Measurements from ENCODE around the gene SLC39A1.
"Not testable (repeated sequence)": the region's sequence is repeated elsewhere in the genome, so short reads cannot be mapped to it uniquely, and the experiment has no call there.

SLC39A1 gene, protein sequence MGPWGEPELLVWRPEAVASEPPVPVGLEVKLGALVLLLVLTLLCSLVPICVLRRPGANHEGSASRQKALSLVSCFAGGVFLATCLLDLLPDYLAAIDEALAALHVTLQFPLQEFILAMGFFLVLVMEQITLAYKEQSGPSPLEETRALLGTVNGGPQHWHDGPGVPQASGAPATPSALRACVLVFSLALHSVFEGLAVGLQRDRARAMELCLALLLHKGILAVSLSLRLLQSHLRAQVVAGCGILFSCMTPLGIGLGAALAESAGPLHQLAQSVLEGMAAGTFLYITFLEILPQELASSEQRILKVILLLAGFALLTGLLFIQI

GRCh38 chr1:153963030-153963849 lies at the start of gene SLC39A1:
SLC39A1 (minus strand) TSS chr1:153963537; CDS start chr1:153962715, 822 bp downstream.
- peak; percentile 87 for DNase-seq

- DNase-seq: not testable (repeated sequence)
Observed at GRCh38 chr1:154012543-154012942, 49.2 kb upstream of the SLC39A1 start.

GRCh38 chr1:154012129-154012528 lies 48.8 kb upstream of the SLC39A1 start:
- DNase-seq: no peak

DNA sequence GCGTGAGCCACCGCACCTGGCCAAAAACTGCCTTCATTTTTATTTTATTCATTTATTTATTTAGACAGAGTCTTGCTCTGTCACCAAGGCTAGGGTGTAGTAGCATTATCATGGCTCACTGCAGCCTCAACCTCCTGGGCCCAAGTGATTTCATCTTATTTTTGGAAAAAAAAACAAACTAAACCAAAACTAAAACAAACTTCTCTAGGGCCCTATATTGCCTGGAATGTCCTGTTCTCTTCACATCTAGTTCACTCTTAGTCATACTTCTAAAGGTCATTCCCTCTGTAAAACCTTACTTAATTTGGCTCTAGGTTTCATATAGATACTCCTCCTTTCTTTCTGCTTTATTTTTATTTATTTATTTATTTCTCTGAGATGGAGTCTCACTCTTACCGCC lies 42.8 kb upstream of the SLC39A1 start:
- DNase-seq: no peak

GRCh38 chr1:154000420-154000819 lies 37.1 kb upstream of the SLC39A1 start:
- no peak for DNase-seq

- not testable (repeated sequence) for DNase-seq
Observed at GRCh38 chr1:153996882-153997281, 33.5 kb upstream of the SLC39A1 start.

- no peak for DNase-seq
Observed at GRCh38 chr1:153995640-153996039, 32.3 kb upstream of the SLC39A1 start.

DNA sequence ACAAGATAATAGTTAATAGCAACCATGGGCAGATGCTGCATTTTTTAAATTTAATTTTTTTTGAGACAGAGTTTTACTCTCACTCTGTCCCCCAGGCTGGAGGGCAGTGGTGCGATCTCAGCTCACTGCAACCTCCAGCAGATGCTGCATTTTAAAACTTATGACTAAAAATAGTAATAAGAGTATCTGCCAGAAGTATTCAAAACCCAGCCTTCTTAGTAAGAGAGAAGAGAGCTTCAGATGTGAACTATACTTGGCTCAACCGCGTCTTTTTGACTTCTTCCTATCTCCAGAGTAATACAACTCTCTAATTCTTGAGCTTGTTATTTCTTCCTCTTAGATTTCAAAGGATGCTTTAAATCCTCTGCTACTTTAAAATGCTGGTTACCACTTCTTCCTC lies 31.9 kb upstream of the SLC39A1 start:
- no peak for DNase-seq

DNA sequence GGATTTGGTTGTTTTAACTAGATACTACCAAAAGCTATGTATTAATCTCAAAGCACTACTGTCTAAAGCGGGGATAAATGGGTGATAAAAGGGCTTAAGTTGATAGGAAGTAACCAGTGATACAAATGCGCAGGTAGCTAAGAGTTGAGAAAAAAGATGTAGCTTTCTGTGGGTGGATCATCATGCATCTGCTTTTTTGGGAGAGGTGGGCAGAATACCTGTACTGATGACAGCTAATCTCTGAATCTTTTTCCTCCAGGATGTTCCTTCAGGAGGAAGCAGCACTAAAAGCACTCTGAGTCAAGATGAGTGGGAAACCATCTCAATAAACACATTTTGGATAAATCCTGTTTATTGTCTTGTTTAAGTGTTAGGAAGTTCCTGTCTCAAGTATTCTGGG lies 28.5 kb upstream of the SLC39A1 start:
- no peak for DNase-seq

GRCh38 chr1:153991151-153991630 lies 27.9 kb upstream of the SLC39A1 start:
- DNase-seq: no peak

GRCh38 chr1:153990468-153991150 lies 27.3 kb upstream of the SLC39A1 start, which contains the start of gene RPS27:
RPS27 (plus strand) TSS chr1:153990762; CDS start chr1:153990797, 35 bp downstream.
- DNase-seq: peak; percentile 93

GRCh38 chr1:153987621-153988020 lies 24.3 kb upstream of the SLC39A1 start:
- DNase-seq: no peak

DNA sequence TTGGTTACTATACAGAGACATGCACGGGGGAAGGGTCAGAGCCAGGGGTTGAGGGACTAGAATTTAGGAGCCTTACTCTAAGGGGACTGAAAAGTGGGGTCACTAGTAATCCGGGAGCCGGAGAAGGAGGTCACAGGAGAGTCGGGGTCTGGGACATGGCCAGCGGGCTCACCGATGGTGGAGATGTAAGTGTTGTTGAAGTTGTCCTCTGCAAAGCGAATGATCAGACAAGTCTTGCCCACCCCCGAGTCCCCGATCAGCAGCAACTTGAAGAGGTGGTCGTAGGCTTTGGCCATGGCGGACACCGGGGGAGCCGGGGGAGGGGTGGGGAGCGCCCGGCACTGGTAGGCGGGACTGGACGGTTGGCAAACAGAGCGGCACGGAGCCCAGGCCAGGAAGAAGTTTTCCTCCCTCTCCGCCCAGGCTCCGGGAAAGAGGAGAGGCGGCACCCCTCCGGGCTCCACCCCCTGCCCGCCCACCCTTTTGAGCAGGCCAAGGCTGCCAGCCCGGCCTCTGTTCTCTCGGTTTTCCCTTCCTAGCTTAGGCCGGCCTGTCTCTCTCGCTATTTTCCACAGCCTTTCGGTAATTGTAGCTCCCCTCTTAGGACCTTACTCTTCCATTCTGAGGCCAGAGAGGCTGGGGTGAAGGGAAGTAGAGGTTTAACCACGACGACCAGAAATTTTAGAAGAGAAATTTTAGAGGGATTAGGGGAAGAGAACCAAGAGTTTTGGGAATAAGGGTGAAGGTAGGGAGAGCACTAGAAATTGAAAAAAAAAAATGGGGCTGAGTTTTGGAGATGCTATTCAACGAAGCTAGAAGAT lies 22.8 kb upstream of the SLC39A1 start, which contains the start of gene RAB13:
Gene RAB13 (minus strand): TSS at position 399 of the 821 bp plus-strand sequence. CDS start 103 bp downstream, at position 296.
- DNase-seq: peak; percentile 20

- no peak for DNase-seq
Observed at GRCh38 chr1:153985341-153985912, 22.1 kb upstream of the SLC39A1 start.

DNA sequence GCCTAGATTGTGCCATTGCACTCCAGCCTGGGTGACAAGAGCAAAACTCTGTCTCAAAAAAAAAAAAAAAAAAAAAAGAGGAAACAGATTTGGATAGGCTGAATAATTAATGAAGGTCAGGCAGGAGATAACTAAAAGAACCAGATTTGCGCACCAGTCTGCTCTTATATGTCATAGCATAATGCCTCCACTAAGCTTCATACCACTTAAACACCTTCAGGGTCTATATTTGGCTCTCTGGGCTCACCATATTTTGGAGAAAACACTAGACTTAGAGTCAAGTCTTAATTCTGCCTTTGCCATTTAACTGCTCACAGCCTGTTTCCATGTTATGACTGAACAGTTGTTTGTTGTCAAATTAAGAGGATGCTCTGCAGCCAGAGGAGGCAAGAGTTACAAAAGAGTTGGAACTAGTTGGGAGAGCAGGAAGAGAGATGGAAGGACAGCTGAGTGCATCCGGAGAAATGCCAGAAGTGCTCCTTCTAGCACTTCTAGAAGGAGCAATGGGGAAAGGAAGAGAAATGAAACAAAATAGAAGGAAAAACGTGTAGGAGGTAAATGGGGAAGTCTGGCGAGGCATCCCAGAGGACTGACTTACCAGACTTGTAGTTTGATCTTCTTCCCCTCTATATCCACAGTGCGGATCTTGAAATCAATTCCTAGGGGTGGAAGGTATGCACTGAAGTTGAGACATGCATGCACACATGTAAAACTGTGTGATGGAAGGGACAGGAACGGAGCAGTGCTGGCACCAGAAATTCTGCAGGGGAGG lies 21.0 kb upstream of the SLC39A1 start:
- DNase-seq: no peak

DNA sequence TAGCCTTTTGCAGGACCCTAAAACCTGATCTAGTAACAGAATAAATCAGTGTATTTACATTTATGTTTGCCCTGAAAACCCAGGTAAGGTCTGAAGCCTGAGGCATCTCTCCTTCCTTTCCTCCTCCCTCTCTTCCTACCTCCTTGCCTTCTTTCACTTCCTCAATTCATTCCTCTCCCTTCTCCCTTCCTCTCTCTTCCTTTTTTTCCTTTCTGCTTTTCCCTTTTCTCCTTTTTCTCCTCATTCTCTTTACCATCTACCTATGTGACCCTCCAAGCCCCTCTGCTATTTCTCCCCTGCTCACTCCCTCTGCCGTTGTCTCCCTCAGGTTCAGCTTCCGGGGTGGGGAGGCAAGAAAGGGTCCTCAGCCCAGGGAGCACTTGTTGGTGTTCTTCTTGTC lies 18.4 kb upstream of the SLC39A1 start:
- not testable (repeated sequence) for DNase-seq

DNA sequence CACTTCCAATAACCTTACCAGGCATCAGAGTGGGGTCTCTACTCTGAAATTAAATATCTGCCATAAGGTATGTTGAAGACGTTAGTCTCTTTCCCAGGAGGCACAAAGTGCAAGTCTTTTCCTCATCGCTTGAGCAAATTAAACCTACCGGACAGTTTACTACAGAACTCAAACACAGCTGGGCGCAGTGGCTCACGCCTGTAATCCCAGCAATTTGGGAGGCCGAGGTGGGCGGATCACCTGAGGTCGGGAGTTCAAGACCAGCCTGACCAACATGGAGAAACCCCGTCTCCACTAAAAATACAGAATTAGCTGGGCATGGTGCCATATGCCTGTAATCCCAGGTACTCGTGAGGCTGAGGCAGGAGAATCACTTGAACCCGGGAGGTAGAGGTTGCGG lies 15.8 kb upstream of the SLC39A1 start:
- not testable (repeated sequence) for DNase-seq

- DNase-seq: no peak
Observed at GRCh38 chr1:153978274-153978909, 15.1 kb upstream of the SLC39A1 start.

GRCh38 chr1:153977250-153978240 lies 14.2 kb upstream of the SLC39A1 start, which contains the start of gene JTB:
JTB (minus strand) TSS chr1:153977674; CDS start chr1:153977252, 422 bp downstream.
- peak; percentile 51 for DNase-seq
